ENCODE measurements around the gene TIMP3. TPM values are rescaled to one million over a fixed set of nuclear protein-coding genes. Genes with fewer than 3 reads are reported as not detected.

Gene TIMP3
- total RNA-seq, 2 experiments from 2014 or later = not detected

DNA sequence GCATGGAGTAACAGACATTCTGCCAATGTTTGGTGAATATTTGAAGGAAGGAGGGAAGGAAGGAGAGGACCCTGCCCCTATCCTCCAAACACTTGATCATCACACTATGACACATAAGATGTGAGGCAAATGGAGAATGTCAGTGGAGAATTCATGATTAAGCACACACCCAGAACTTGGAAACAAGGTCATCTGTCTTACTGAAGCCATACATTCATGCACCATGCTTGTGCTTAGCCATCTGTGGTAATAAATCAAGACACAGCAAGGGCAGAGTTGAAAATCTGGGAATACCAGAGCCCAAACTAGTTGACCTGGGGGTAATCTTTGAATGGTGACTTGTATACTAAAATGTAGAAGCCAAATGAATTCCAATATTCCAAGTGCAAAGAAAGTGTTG lies 7.9 kb upstream of the TIMP3 start:
- Mint-ChIP-seq H3K4me3 (no peak overlapping the region), H3K4me1 (no peaks in the 10 kb centered on the region), H3K9me3 (no peaks in the 10 kb centered on the region), H3K27me3 (peaks cover 11% of the 10 kb centered on the region), H3K36me3 (ENCODE audit: low read depth) (no peaks in the 10 kb centered on the region), H3K27ac (no peak overlapping the region)
- ChIA-PET POLR2A (no interaction called here), CTCF (interaction anchor here (6.9 kb wide), 1 partner anchor 135 kb away, joined by 134 read pairs; no protein-coding TSS in a partner anchor)
- no peak for DNase-seq

DNA sequence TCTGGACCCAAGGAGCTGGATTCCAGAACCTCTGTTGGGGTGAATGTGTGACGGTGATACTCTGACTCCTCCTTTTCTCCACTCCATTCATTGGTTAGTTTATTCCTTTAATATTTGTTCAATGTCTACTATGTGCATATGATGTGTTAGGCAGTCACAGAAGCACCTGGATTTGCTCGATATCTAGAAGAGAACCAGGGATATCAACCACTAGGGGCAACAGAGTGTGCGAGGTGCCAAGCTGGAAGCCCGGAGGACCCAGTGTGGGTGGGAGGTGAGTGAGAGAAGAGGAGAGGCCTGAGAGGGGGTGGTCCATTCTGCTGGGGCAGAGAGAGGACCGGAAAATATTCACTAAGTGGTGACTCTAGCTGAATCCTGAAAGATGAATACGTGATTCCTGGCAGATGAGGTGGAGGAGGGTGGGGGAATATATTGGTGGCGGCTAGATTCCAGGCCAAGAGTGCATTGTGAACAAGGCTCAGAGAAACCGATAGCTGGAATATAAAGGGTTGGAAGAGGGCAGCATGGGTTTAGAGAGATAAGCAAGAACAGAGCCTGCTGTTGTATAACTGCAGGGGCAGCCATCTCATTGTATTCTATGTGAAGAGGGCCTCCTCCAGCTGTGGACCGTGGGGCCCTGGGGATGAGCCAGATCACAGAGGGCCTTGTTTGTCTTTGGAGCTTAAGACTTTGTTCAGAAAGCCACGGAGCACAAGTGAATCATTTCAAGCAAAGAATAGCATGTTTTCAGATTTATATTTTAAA lies 6.9 kb upstream of the TIMP3 start:
- no peaks in the 10 kb centered on the region for H3K4me1 Mint-ChIP-seq
- POLR2A ChIA-PET = no interaction called here
- H3K9me3 Mint-ChIP-seq = no peaks in the 10 kb centered on the region
- no peak for DNase-seq
- H3K36me3 Mint-ChIP-seq (ENCODE audit: low read depth) = no peaks in the 10 kb centered on the region
- H3K27me3 Mint-ChIP-seq = peaks cover 11% of the 10 kb centered on the region
- CTCF ChIA-PET = interaction anchor here (0.6 to 6.9 kb wide), 2 partner anchors 136 to 259 kb away, joined by 3 to 134 read pairs; no protein-coding TSS in a partner anchor
- H3K27ac Mint-ChIP-seq = no peak overlapping the region
- no peak overlapping the region for H3K4me3 Mint-ChIP-seq

DNA sequence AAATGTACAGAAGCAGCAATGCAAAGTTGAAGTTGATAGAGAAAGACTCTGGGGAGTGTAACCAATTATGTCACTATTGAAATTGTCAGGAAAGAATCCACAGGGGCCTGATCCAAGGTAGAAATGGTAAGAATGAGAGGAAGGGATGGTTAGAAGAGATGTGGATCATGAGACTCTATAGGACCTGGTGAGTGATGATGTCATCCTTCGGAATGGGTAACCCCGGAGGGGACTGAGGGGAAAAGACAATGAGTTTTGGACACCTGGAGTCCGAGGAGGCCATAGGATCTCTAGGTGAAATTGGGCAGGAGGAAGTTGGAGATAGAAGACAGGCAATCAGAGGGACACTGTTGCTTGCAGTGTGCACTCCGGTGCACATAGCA lies 6.3 kb upstream of the TIMP3 start:
- POLR2A ChIA-PET = no interaction called here

DNA sequence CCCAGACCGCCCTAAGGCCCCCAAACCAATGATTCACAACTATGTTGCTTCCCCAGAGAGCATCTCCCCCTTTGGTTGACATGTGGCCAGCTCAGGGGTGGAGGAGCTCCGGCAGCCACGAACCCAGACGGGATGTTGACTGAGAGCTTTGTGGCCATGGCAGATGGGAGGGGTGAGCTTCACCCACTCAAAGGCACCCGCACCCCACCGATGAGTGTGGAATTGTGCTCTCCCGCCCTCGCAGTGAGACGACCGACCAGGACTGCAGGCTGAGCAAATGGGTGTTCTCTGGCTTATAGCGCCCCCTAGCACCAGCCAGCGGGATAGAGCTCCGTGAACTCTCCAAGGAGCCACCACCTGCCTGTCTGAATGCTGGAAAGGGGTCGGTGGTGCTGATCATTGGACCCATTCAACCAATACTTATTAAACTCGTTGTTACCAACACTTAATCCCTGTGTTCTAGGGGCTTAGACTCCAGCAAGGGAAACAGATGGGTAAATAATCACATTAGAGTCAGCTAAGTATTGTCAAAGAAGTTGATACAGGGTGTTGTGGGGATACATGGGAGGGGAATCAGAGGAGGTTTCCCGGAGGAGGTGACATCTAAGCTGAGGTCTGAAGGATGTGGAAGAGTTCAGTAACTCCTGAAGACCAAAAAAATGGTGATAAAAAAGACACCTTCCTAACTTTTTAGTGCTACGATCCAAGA lies 4.5 kb upstream of the TIMP3 start:
- H3K4me3 Mint-ChIP-seq = no peak overlapping the region
- ChIA-PET POLR2A (interaction anchor here (1.1 to 1.2 kb wide), 2 partner anchors 137 to 322 kb away, joined by 3 to 4 read pairs; partner anchors contain the start of gene FBXO7), CTCF (interaction anchor here (0.6 to 6.9 kb wide), 25 partner anchors 9 to 531 kb away, joined by 3 to 134 read pairs (median 4); no protein-coding TSS in a partner anchor)
- no peaks in the 10 kb centered on the region for H3K9me3 Mint-ChIP-seq
- peaks cover 2% of the 10 kb centered on the region for H3K4me1 Mint-ChIP-seq
- peak; percentile 62 for DNase-seq
- no peaks in the 10 kb centered on the region for H3K36me3 Mint-ChIP-seq (ENCODE audit: low read depth)
- peaks cover 27% of the 10 kb centered on the region for H3K27me3 Mint-ChIP-seq
- no peak overlapping the region for H3K27ac Mint-ChIP-seq

More for the DNA sequence above, 6.3 kb upstream of the TIMP3 start:
- H3K27me3 Mint-ChIP-seq = peaks cover 17% of the 10 kb centered on the region
- H3K9me3 Mint-ChIP-seq = no peaks in the 10 kb centered on the region
- no peaks in the 10 kb centered on the region for H3K36me3 Mint-ChIP-seq (ENCODE audit: low read depth)
- no peak overlapping the region for H3K4me3 Mint-ChIP-seq
- H3K27ac Mint-ChIP-seq = no peak overlapping the region
- no peak for DNase-seq
- CTCF ChIA-PET = interaction anchor here (2.6 to 6.9 kb wide), 3 partner anchors 7 to 265 kb away, joined by 13 to 134 read pairs (median 40); no protein-coding TSS in a partner anchor
- no peaks in the 10 kb centered on the region for H3K4me1 Mint-ChIP-seq

DNA sequence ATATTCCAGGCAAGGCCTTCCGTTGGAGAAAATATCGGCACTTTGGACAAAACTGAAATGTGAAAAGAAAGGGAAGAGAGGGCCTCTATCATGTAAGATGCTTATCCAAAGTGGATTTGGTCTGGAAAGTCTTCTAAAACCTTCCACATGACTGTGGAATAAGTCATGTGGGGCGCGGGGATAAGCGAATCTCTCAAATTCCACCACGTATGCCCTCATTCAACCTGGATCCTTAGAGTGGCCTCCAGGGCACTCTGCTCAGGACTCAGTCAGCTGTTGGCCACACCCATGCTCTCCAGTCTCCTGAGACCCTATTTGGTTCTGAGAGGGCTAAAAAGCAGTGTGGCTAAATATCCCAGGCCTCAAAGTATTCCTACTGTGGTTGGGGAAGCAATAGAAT lies 2.0 kb upstream of the TIMP3 start:
- ChIA-PET POLR2A (no interaction called here), CTCF (interaction anchor here (1.0 to 6.9 kb wide), 2 partner anchors 139 to 140 kb away, joined by 4 to 134 read pairs; no protein-coding TSS in a partner anchor)
- Mint-ChIP-seq H3K4me3 (no peak overlapping the region), H3K4me1 (peaks cover 2% of the 10 kb centered on the region), H3K27me3 (peaks cover 48% of the 10 kb centered on the region), H3K36me3 (ENCODE audit: low read depth) (no peaks in the 10 kb centered on the region), H3K27ac (no peak overlapping the region), H3K9me3 (no peaks in the 10 kb centered on the region)
- DNase-seq = no peak

DNA sequence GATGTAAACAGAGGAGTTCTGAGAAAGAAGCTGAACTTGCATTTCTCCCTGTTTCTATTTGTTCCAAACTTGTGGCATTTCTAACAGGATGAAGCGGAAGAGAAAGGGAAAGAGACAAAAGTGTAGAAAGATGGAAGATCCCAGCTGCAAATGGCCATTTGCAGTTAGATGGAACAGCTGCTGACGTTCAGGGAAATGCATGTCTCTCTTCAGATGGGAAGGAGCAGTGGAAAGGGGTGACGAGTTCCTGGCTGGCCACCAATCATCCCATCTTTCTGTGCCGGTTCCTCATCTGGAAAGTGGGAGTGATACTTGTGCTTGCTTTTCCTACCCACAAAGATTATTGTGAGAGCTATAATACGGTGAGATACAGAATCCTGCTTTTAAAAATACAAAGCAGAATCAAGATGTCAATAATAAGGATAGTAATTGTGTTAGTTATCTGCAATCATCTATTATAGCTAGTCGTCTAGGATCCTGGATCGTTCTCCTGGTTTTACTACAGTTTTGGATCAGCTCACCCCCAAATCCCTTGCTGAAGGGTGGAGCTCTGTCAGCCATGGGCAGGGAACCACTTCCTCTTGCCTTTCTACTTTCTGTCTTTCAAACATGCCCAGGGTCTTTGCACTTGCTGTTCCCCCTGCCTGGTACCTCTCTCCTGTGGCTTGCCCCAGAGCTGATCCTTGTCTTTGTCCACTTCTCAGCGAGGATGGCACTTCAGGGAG lies 1.2 kb upstream of the TIMP3 start:
- no peaks in the 10 kb centered on the region for H3K9me3 Mint-ChIP-seq
- no peak overlapping the region for H3K4me3 Mint-ChIP-seq
- H3K27me3 Mint-ChIP-seq = peaks cover 44% of the 10 kb centered on the region
- H3K4me1 Mint-ChIP-seq = peaks cover 2% of the 10 kb centered on the region
- H3K36me3 Mint-ChIP-seq (ENCODE audit: low read depth) = no peaks in the 10 kb centered on the region
- no peak for DNase-seq
- ChIA-PET CTCF (interaction anchor here (1.0 kb wide), 1 partner anchor 140 kb away, joined by 4 read pairs; no protein-coding TSS in a partner anchor), POLR2A (no interaction called here)
- H3K27ac Mint-ChIP-seq = no peak overlapping the region

DNA sequence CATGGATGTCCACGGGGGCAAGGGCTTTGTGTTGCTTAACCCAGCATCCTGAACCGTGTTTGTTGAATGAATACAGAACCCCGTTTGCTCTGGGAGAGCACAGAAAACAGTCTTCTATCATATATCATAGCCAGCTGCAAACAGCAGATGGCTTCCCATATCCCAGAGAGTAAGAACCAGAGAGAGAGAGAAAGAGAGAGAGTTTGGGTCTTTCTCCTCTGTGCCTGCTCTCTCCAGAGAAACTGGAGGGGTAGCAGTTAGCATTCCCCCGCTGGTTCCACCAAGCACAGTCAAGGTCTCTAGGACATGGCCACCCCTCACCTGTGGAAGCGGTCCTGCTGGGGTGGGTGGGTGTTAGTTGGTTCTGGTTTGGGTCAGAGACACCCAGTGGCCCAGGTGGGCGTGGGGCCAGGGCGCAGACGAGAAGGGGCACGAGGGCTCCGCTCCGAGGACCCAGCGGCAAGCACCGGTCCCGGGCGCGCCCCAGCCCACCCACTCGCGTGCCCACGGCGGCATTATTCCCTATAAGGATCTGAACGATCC lies 440 bp upstream of the TIMP3 start:
- CTCF ChIA-PET = no interaction called here
- Mint-ChIP-seq H3K36me3 (ENCODE audit: low read depth) (no peaks in the 10 kb centered on the region), H3K9me3 (no peaks in the 10 kb centered on the region), H3K27ac (no peak overlapping the region), H3K4me1 (peaks cover 2% of the 10 kb centered on the region), H3K4me3 (no peak overlapping the region), H3K27me3 (peaks cover 42% of the 10 kb centered on the region)
- POLR2A ChIA-PET = no interaction called here
- no peak for DNase-seq

DNA sequence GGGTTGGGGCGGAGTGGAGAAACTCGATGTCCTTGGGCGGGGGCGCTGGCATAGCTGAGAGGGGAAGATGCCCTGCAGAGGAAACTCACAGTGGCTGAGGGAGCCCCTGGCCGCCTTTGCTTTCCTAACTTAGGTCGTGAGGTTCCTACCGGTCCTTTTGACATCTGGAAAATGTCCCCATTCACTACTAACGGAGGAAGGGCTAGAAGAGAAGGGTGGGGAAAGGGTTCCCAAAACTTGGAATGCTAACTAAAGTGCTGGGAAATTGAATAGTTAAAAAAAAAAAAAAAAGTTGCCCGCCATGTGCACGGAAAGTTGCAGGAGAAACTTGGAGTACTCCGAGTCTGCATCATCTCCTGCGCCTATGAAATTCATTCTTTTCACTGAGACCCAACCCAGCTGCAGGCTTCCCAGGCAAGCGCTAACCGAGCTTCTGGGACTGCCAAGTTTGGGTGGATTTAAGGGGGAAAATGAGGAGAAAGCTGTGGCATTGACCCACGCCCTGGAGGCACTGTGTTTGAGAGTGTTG lies 796 bp downstream of the TIMP3 start:
- no peaks in the 10 kb centered on the region for H3K9me3 Mint-ChIP-seq
- H3K27ac Mint-ChIP-seq = no peak overlapping the region
- DNase-seq = no peak
- POLR2A ChIA-PET = no interaction called here
- no peak overlapping the region for H3K4me3 Mint-ChIP-seq
- peaks cover 40% of the 10 kb centered on the region for H3K27me3 Mint-ChIP-seq
- CTCF ChIA-PET = interaction anchor here (0.7 kb wide), 1 partner anchor 9 kb away, joined by 4 read pairs; no protein-coding TSS in a partner anchor
- peaks cover 2% of the 10 kb centered on the region for H3K4me1 Mint-ChIP-seq
- H3K36me3 Mint-ChIP-seq (ENCODE audit: low read depth) = no peaks in the 10 kb centered on the region

DNA sequence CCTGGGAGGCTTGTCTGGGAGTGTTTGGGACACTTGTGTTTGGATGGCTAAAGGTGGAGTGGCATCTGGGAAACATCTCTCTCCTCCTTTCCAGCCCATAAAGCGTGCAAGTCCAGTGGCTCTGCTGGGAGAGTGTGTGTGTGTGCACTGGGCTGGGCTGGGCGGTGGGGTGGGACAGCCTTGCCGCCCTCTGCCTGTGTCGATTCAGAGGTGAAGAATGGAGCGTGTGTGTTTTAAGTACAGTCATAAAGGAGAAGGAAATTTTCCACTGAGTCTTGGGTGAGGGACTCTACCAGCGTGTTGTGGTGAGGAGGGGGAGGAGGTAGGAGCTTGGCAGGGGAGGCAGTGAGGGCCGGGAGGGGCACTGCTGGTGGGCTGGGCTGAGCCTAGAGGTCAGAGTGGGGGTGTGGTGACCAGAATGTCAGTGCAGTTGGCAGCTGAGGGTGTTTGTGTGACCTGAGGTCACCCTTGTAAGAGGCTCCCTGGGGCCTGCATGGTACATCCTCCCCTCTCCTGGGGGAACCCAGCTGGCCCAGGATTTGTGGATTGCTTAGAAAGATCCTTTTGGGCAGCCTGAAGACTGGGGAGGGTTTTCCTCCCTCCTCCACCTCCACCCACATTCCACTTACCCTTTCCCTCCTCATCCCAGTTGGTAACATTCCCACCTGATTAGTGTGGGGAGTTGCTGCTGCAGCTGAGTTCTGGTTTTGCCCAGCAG lies 1.7 kb downstream of the TIMP3 start:
- H3K36me3 Mint-ChIP-seq (ENCODE audit: low read depth) = no peaks in the 10 kb centered on the region
- H3K4me3 Mint-ChIP-seq = no peak overlapping the region
- POLR2A ChIA-PET = no interaction called here

DNA sequence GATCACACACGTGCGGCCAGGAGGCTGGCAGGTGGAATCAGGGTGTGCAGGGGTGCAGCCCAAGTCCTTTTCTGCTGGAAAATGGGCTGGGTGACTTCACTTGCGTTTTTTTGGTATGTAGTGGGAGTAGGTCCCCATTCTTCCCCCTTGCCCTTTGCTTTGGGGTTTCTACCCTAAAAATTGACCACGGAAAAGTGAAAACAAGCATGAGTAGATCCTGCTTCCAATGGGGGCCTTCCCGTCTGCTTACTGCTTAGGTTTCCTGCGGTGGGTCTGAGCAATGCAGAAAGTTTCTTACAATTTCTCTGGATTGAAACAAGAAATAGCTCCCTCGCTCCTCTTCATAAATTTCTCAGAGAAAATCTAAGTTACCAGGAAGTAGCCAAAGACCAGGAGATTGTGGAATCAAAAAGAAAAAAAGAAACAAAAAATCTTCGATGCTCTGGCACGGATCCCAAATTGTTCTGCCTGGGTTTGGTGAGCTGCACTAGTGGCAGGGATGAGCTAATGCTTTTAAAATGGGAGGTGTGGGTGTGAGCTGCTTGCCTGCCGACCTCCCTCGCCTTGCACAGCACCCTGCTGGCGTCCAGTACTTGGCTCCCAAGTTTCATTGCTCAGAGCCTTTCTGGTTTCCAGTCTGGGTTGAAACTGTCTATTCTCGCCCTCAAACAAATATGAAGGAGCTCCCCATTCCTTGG lies 2.4 kb downstream of the TIMP3 start:
- ChIA-PET CTCF (no interaction called here), POLR2A (no interaction called here)
- H3K4me1 Mint-ChIP-seq = peaks cover 2% of the 10 kb centered on the region
- no peak overlapping the region for H3K4me3 Mint-ChIP-seq
- DNase-seq = no peak
- no peak overlapping the region for H3K27ac Mint-ChIP-seq
- peaks cover 40% of the 10 kb centered on the region for H3K27me3 Mint-ChIP-seq
- H3K36me3 Mint-ChIP-seq (ENCODE audit: low read depth) = no peaks in the 10 kb centered on the region
- no peaks in the 10 kb centered on the region for H3K9me3 Mint-ChIP-seq

More for the DNA sequence above, 1.7 kb downstream of the TIMP3 start:
- Mint-ChIP-seq H3K27me3 (peaks cover 40% of the 10 kb centered on the region), H3K9me3 (no peaks in the 10 kb centered on the region), H3K4me1 (peaks cover 2% of the 10 kb centered on the region), H3K27ac (no peak overlapping the region)
- CTCF ChIA-PET = interaction anchor here (0.7 kb wide), 1 partner anchor 8 kb away, joined by 4 read pairs; no protein-coding TSS in a partner anchor
- no peak for DNase-seq

DNA sequence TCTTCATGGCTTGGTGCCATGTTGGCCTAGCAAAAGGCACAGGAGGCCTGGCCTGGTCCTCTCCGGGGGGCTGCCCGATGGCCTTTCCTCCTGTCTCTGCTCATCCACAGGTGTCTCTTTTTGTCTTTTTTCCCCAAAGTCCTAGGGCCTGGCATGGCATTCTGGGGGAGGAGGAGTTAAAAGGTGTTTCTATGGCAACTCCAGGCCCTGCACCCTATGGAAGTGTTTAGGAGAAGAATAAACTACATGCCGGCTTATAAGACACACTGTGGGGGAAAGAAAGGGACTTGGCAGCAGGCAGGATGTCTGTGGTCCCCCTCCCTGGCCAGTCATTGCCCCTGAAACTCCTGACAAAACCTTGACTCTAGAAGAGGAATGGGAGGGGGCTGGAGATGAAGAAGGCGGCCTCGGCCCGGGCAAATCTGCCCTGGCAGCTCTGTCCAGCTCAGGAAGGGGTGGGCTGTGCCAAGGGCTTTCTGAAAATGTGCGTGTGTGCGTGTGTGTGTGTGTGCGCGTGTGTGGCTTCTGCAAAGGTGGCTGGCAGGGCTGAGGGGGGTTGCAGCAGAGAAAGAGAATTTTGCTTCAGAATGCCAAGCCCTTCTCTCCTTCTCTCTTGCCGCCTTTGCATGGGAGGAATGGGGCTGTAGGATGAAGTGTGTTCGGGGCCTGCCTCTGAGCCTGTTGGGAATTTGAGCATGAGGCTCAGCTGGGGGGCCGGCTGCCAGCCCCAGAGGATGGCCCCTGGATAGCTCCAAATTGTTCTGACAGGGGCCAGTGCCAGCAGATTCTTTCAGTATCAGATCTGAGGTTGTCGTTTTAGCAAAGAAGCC lies 3.2 kb downstream of the TIMP3 start:
- Mint-ChIP-seq H3K27ac (no peak overlapping the region), H3K27me3 (peaks cover 39% of the 10 kb centered on the region), H3K4me3 (no peak overlapping the region), H3K9me3 (no peaks in the 10 kb centered on the region), H3K36me3 (ENCODE audit: low read depth) (no peaks in the 10 kb centered on the region), H3K4me1 (peaks cover 2% of the 10 kb centered on the region)
- no peak for DNase-seq
- CTCF ChIA-PET = no interaction called here
- POLR2A ChIA-PET = no interaction called here

Measured in activated CD4-positive, alpha-beta memory T cell treated with anti-CD3 and anti-CD28 coated beads, Interleukin-2, amount 10 ng/mL, durations not matched to agents 7 days and 5 days (primary cell).